A549 (cell line): Measurements from ENCODE around the gene ZNF747. TPM values are rescaled to one million over a fixed set of nuclear protein-coding genes. Genes with fewer than 3 reads are reported as not detected.

Experiments used
- ATAC-seq, 2 experiments: fragments of 200-7000 bp in 1 of 2; fragments of >200 bp in 1 of 2; cut with Nextera tagmentation in 1 of 2; cut with Tn5 transposase in 1 of 2; 3 replicates each; pipeline versions ENCODE4 v1.8.0 to v1.9.1; 2018 to 2020; ENCODE audit warnings: mild to moderate bottlenecking in 1 of 2, moderate library complexity in 1 of 2
- CTCF ChIA-PET: fragments of 300-600 bp; sonication (Branson Sonifier 250); formaldehyde crosslinking; extraction: SDS; loops from one replicate; lab custom pipeline; 2021; ENCODE audit warnings: antibody characterized with exemption, inconsistent platforms; lab: Yijun Ruan, JAX
- POLR2A ChIA-PET: fragments of 350-600 bp; formaldehyde crosslinking; extraction: SDS; loops from one replicate; lab custom pipeline; 2021; ENCODE audit warnings: antibody characterized with exemption, inconsistent platforms; lab: Yijun Ruan, JAX
- DNase-seq, 2 experiments: peaks; one replicate each; pipeline versions ENCODE4 v3.0.0 to v3.0.0-alpha.2; 2011 to 2016; ENCODE audit warnings: low read depth in 1 of 2, low spot score in 1 of 2
- FAIRE-seq: peaks from 2 replicates; lab custom pipeline; 2011; peaks lifted over from hg19 to GRCh38; lab: Jason Lieb, UNC
- H3K27ac ChIP-seq, 2 experiments: fragments of >200 bp; sonication (Bioruptor Twin); formaldehyde crosslinking; 3 replicates each; pipeline ENCODE4 v1.5.1; 2016 to 2017
- H3K4me1 ChIP-seq: fragments of >200 bp; sonication (Bioruptor Twin); formaldehyde crosslinking; 3 replicates; pipeline ENCODE4 v1.6.1; 2016
- H3K4me2 ChIP-seq: fragments of >200 bp; sonication (Bioruptor Twin); formaldehyde crosslinking; 3 replicates; pipeline ENCODE4 v1.6.1; 2016
- H3K4me3 ChIP-seq: fragments of >200 bp; sonication (Bioruptor Twin); formaldehyde crosslinking; 3 replicates; pipeline ENCODE4 v1.5.1; 2016
- H3K9me3 ChIP-seq: fragments of >200 bp; sonication (Bioruptor Twin); formaldehyde crosslinking; 3 replicates; pipeline ENCODE4 v1.6.1; 2016
- CHD2 ChIP-seq: fragments of 150-350 bp; IDR thresholded peaks from 2 replicates; pipeline ENCODE4 v1.6.1; 2014; ENCODE audit warnings: low read length; ENCODE audit not compliant: partially characterized antibody
- CHD4 ChIP-seq: fragments of 200-600 bp; sonication (generic); IDR thresholded peaks from 2 replicates; pipeline ENCODE4 v1.6.1; 2016; ENCODE audit warnings: antibody characterized with exemption, mild to moderate bottlenecking, borderline replicate concordance
- CTCF ChIP-seq: fragments of >200 bp; sonication (Bioruptor Twin); formaldehyde crosslinking; IDR thresholded peaks from 3 replicates; pipeline ENCODE4 v1.5.1; 2016
- EHF ChIP-seq: fragments of 250-450 bp; sonication (Bioruptor Pico); IDR thresholded peaks from 2 replicates; pipeline ENCODE4 v1.5.0; 2020; ENCODE audit warnings: mild to moderate bottlenecking
- ELK1 ChIP-seq: fragments of 150-350 bp; IDR thresholded peaks from 2 replicates; pipeline ENCODE4 v1.6.1; 2014; ENCODE audit warnings: low read depth, mild to moderate bottlenecking, low read length
- FOXS1 ChIP-seq: fragments of 250-450 bp; sonication (Bioruptor Pico); IDR thresholded peaks from 2 replicates; pipeline ENCODE4 v1.5.0; 2020; ENCODE audit warnings: mild to moderate bottlenecking, moderate library complexity
- HOXA7 ChIP-seq: fragments of 250-450 bp; sonication (Bioruptor Pico); IDR thresholded peaks from 2 replicates; pipeline ENCODE4 v1.5.0; 2020; ENCODE audit warnings: mild to moderate bottlenecking, moderate library complexity
- JUNB ChIP-seq: fragments of >200 bp; sonication (Bioruptor Twin); formaldehyde crosslinking; IDR thresholded peaks from 2 replicates; pipeline ENCODE4 v1.6.1; 2016
- MAX ChIP-seq: IDR thresholded peaks from 2 replicates; pipeline ENCODE4 v1.6.1; 2012
- MYC ChIP-seq: IDR thresholded peaks from 2 replicates; pipeline ENCODE4 v1.6.1; 2012; ENCODE audit warnings: mild to moderate bottlenecking, inconsistent platforms, low read length, improper control_type of control experiment, borderline replicate concordance
- POLR2AphosphoS2 ChIP-seq: conservative IDR thresholded peaks from 2 replicates; pipeline ENCODE4 v1.6.1; 2012; ENCODE audit warnings: low read length, improper control_type of control experiment, inconsistent platforms
- RAD21 ChIP-seq, 2 experiments: fragments of >200 bp in 1 of 2; sonication (Bioruptor Twin) in 1 of 2; formaldehyde crosslinking in 1 of 2; IDR thresholded peaks in 1 of 2; conservative IDR thresholded peaks in 1 of 2; 2 replicates in 1 of 2; 3 replicates in 1 of 2; pipeline ENCODE4 v1.6.1; 2012 to 2018; ENCODE audit warnings: inconsistent platforms in 1 of 2
- RARB ChIP-seq: fragments of 250-450 bp; sonication (Bioruptor Pico); IDR thresholded peaks from 2 replicates; pipeline ENCODE4 v1.8.0; 2021; ENCODE audit warnings: mild to moderate bottlenecking, moderate library complexity
- RFX5 ChIP-seq: fragments of 450-650 bp; IDR thresholded peaks from 2 replicates; pipeline ENCODE4 v1.7.1; 2014; ENCODE audit warnings: antibody characterized with exemption, mild to moderate bottlenecking, moderate library complexity
- TP53 ChIP-seq: fragments of 250-450 bp; sonication (Bioruptor Pico); IDR thresholded peaks from 2 replicates; pipeline ENCODE4 v1.5.0; 2021; ENCODE audit warnings: mild to moderate bottlenecking, moderate library complexity
- ZSCAN20 ChIP-seq: fragments of 250-450 bp; sonication (Bioruptor Pico); IDR thresholded peaks from 2 replicates; pipeline ENCODE4 v1.8.0; 2022; ENCODE audit warnings: mild to moderate bottlenecking, moderate library complexity
- WGBS: methylation state at CpG from one replicate; pipeline ENCODE4 v1.1.6; 2017; ENCODE audit errors: missing lambda C conversion rate; 5-methylcytosine and 5-hydroxymethylcytosine counted together
- polyA plus RNA-seq, 4 experiments: library from polyadenylated mRNA; depleted of rRNA in 3 of 4; stranded (reverse); fragments of >200 nt; fragmentation: RNase III in 1 of 4; extraction: RNeasy Plus Mini Kit Qiagen cat#74134 plus additional on column Dnase treatment in 1 of 4; gene quantifications; 2 replicates in 3 of 4; 3 replicates in 1 of 4; pipeline ENCODE4 v1.2.3, GENCODE V29; 2011 to 2017
- TF ChIP-seq, protein P1 (sequence below): fragments of 250-450 bp; sonication (Bioruptor Pico); IDR thresholded peaks from 2 replicates; pipeline ENCODE4 v1.5.0; 2020; ENCODE audit warnings: low read depth, mild to moderate bottlenecking, moderate library complexity
- TF ChIP-seq, protein P2 (sequence below): fragments of >200 bp; sonication (Bioruptor Twin); formaldehyde crosslinking; IDR thresholded peaks from 2 replicates; pipeline ENCODE4 v1.6.1; 2016
- TF ChIP-seq, protein P3 (sequence below): IDR thresholded peaks from 2 replicates; pipeline ENCODE4 v1.6.1; 2012; ENCODE audit warnings: low read depth, borderline replicate concordance

Gene ZNF747
- polyA plus RNA-seq, 2 of the 4 experiments (the other 2 are of a cell fraction) = 4.8 to 5.0 TPM

DNA sequence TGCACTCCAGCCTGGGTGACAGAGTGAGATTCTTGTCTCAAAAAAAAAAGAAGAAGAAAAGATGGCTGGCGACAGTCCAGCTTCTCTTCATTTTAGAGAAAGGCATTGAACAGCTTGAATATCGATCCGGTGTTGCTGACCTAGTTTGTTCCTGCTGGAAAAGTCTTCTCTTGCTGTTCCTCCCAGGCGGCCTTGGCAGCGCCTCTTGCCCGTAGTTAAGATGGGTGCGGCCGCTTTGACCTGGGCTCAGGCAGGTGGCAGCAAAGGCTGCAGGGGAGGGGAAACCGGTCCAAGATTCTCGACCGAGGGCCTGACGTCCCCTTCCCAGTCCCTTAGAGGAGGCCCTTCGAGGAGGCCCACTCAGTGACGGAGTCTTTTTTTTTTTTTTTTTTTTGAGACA is 27.4 kb upstream of the ZNF747 start:
- POLR2A ChIA-PET = interaction anchor here (1.4 kb wide), 1 partner anchor 117 kb away, joined by 6 read pairs; the partner anchor contains the start of gene SEPHS2
- H3K4me2 ChIP-seq = peak overlapping the region; percentile 75; the same call in 2 of the 3 replicates
- H3K9me3 ChIP-seq = no peaks in the 10 kb centered on the region
- peaks cover 3% of the 10 kb centered on the region; the same call in 2 of the 3 replicates for H3K4me1 ChIP-seq
- no peak for ATAC-seq
- CTCF ChIA-PET = interaction anchor here (1.1 to 1.8 kb wide), 5 partner anchors 9 to 132 kb away, joined by 3 to 10 read pairs (median 3); partner anchors contain the start of genes DCTPP1 and ZNF688
- H3K27ac ChIP-seq = peak overlapping the region in 1 of 2 experiments; percentile 75; a peak in 3 of 6 replicates
- no peak for DNase-seq
- WGBS = 93% methylated on average over 14 of the region's 14 CpGs
- FAIRE-seq = no peak
- TF ChIP-seq HOXA7 (CRISPR knock-in tag) (no peak), EHF (CRISPR knock-in tag) (no peak), CTCF (no peak), MAX (no peak), RAD21 (conservative IDR thresholded peaks at IDR 0.05 in 1 of 2, IDR thresholded peaks at IDR 0.05 in 1 of 2) (no peak), POLR2AphosphoS2 (no peak), JUNB (no peak), RFX5 (no peak), MYC (no peak), ZSCAN20 (CRISPR knock-in tag) (no peak), FOXS1 (CRISPR knock-in tag) (no peak), CHD2 (no peak), CHD4 (no peak)
- TF ChIP-seq, protein P1, sequence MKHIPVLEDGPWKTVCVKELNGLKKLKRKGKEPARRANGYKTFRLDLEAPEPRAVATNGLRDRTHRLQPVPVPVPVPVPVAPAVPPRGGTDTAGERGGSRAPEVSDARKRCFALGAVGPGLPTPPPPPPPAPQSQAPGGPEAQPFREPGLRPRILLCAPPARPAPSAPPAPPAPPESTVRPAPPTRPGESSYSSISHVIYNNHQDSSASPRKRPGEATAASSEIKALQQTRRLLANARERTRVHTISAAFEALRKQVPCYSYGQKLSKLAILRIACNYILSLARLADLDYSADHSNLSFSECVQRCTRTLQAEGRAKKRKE (CRISPR knock-in tag) = no peak
- TF ChIP-seq, protein P2, sequence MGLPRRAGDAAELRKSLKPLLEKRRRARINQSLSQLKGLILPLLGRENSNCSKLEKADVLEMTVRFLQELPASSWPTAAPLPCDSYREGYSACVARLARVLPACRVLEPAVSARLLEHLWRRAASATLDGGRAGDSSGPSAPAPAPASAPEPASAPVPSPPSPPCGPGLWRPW = no peak
- no peak overlapping the region for H3K4me3 ChIP-seq

DNA sequence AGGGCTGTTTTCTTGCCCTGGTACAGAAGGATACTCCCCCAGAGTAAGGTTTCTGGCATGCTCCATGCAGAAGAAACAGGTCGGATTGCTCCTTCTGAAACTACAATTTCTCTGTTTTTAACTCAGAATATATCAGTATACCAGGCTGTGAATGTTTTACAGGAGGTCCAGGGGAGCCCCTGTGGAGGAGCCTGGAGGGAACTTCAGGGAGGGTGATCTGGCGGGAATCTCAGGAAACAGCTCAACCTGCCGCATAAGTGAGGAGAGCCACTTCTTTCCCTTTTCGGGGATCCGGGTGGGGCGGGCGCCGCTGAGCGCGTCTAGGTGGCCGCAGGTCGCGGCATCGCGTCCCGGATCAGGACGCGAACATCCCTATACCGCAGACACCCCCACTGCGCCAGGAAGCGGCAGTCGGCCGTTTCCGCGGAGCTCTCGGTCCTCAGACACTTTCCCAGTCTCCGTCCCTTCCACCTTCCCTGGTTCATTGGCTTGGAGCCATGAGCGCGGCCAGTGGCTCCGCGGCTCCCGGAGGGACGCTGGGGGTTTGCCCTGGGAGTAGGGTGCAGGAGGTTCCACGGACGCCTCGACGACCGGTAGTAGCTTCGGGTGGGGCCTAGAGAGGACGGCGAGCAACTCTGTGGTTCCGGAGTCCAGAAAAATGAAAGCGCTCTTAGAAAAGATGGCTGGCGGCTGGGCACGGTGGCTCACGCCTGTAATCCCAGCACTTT is 26.6 kb upstream of the ZNF747 start:
- no peak for DNase-seq
- WGBS = 66% methylated on average over 23 of the region's 46 CpGs
- peak overlapping the region; percentile 75 for H3K4me2 ChIP-seq
- no peaks in the 10 kb centered on the region for H3K9me3 ChIP-seq
- ChIA-PET POLR2A (interaction anchor here (1.4 kb wide), 1 partner anchor 116 kb away, joined by 6 read pairs; the partner anchor contains the start of gene SEPHS2), CTCF (interaction anchor here (0.6 to 1.8 kb wide), 7 partner anchors 10 to 131 kb away, joined by 3 to 10 read pairs (median 3); partner anchors contain the start of genes DCTPP1 and ZNF688)
- peak overlapping the region; percentile 73 to 75 for H3K27ac ChIP-seq
- peaks cover 4% of the 10 kb centered on the region; the same call in 1 of the 3 replicates for H3K4me1 ChIP-seq
- no peak for FAIRE-seq
- TF ChIP-seq RARB (CRISPR knock-in tag) = no peak
- TF ChIP-seq, protein P3, sequence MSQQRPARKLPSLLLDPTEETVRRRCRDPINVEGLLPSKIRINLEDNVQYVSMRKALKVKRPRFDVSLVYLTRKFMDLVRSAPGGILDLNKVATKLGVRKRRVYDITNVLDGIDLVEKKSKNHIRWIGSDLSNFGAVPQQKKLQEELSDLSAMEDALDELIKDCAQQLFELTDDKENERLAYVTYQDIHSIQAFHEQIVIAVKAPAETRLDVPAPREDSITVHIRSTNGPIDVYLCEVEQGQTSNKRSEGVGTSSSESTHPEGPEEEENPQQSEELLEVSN = peak; percentile 26; the same call in 1 of the 2 replicates
- TF ChIP-seq MAX = peak; percentile 17; the same call in 1 of the 2 replicates
- TF ChIP-seq TP53 (CRISPR knock-in tag) = no peak
- TF ChIP-seq ELK1 = no peak
- ATAC-seq = no peak
- peak overlapping the region; percentile 45 for H3K4me3 ChIP-seq
